GM18867 (cell line): ENCODE data around the gene SCN5A.

Source experiments
- ATAC-seq: cut with Tn5 transposase; IDR thresholded peaks from one replicate; pipeline ENCODE4 v1.9.1; 2021; ENCODE audit warnings: mild to moderate bottlenecking, moderate library complexity; ENCODE audit not compliant: unreplicated experiment

SCN5A gene

GRCh38 chr3:38511546-38511945, 137.9 kb downstream of the SCN5A start:
- ATAC-seq, result no peak

GRCh38 chr3:38510631-38511030, 138.9 kb downstream of the SCN5A start:
- ATAC-seq, result no peak

- ATAC-seq, result no peak
These were observed 139.8 kb downstream of the SCN5A start for GRCh38 chr3:38509732-38510131.

- peak; percentile 94 for ATAC-seq
These were observed 142.4 kb downstream of the SCN5A start for GRCh38 chr3:38507120-38507519.

- no peak for ATAC-seq
These were observed 148.6 kb downstream of the SCN5A start for GRCh38 chr3:38500688-38501417.
